ENCODE data around the gene ATP6V1G3.

The ATP6V1G3 gene

DNA sequence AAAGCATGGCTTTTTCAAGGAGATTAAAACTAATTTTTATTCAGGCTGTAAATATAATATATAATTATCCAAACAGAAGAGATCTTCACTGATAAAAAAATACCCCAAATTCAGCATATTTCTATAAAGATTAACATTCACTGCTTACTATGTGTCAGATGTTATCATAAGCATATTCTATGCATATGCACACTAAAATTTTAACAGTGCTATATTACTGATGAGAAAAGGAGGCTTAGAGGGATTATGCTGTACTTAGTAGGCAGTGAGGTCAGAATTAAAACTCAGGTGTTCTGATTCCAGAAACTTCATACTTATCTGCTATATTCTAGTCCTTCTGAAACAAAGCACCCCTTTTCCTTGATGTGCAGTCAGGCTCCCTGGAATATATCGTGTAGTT, 33.8 kb upstream of the ATP6V1G3 start:
- H2AFZ ChIP-seq (ENCODE audit: low read length), result no peak overlapping the region
- H4K20me1 ChIP-seq (ENCODE audit: insufficient read depth, low read length), result no peaks in the 10 kb centered on the region
- H3K79me2 ChIP-seq (ENCODE audit: low read length), result no peaks in the 10 kb centered on the region
- TF ChIP-seq EZH2 (optimal IDR thresholded peaks at IDR 0.05; ENCODE audit: low read depth, low read length) (no peak), EZH2phosphoT487 (IDR thresholded peaks at IDR 0.05; ENCODE audit: low read length) (no peak)
- TF ChIP-seq, protein P1, sequence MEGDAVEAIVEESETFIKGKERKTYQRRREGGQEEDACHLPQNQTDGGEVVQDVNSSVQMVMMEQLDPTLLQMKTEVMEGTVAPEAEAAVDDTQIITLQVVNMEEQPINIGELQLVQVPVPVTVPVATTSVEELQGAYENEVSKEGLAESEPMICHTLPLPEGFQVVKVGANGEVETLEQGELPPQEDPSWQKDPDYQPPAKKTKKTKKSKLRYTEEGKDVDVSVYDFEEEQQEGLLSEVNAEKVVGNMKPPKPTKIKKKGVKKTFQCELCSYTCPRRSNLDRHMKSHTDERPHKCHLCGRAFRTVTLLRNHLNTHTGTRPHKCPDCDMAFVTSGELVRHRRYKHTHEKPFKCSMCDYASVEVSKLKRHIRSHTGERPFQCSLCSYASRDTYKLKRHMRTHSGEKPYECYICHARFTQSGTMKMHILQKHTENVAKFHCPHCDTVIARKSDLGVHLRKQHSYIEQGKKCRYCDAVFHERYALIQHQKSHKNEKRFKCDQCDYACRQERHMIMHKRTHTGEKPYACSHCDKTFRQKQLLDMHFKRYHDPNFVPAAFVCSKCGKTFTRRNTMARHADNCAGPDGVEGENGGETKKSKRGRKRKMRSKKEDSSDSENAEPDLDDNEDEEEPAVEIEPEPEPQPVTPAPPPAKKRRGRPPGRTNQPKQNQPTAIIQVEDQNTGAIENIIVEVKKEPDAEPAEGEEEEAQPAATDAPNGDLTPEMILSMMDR (IDR thresholded peaks at IDR 0.05; ENCODE audit: low read length), result no peak
- H3K27ac ChIP-seq (ENCODE audit: low read length), result no peak overlapping the region
- no peaks in the 10 kb centered on the region for H3K4me1 ChIP-seq (ENCODE audit: low read length)
- no peaks in the 10 kb centered on the region for H3K27me3 ChIP-seq (replicated peaks; ENCODE audit: insufficient read depth, low read length)
- H3K9ac ChIP-seq (ENCODE audit: low read length), result no peak overlapping the region
- no peak for DNase-seq
- H3K9me2 ChIP-seq (replicated peaks; ENCODE audit: insufficient read depth, low read length), result no peaks in the 10 kb centered on the region
- H3K4me3 ChIP-seq (ENCODE audit: low read length), result no peak overlapping the region
- H3K9me3 ChIP-seq (replicated peaks; ENCODE audit: insufficient read depth, low read length), result no peaks in the 10 kb centered on the region
- no peaks in the 10 kb centered on the region for H3K36me3 ChIP-seq (replicated peaks; ENCODE audit: insufficient read depth, low read length)
- no peaks in the 10 kb centered on the region for H3F3A ChIP-seq (ENCODE audit: insufficient read depth, low read length)
- H3K4me2 ChIP-seq (ENCODE audit: low read depth, low read length), result no peak overlapping the region

- no peak overlapping the region for H3K9ac ChIP-seq (ENCODE audit: low read length)
- H2AFZ ChIP-seq (ENCODE audit: low read length), result no peak overlapping the region
- H3K9me2 ChIP-seq (replicated peaks; ENCODE audit: insufficient read depth, low read length), result no peaks in the 10 kb centered on the region
- H3K79me2 ChIP-seq (ENCODE audit: low read length), result no peaks in the 10 kb centered on the region
- H3F3A ChIP-seq (ENCODE audit: insufficient read depth, low read length), result no peaks in the 10 kb centered on the region
- H3K36me3 ChIP-seq (replicated peaks; ENCODE audit: insufficient read depth, low read length), result no peaks in the 10 kb centered on the region
- H4K20me1 ChIP-seq (ENCODE audit: insufficient read depth, low read length), result no peaks in the 10 kb centered on the region
- no peaks in the 10 kb centered on the region for H3K4me1 ChIP-seq (ENCODE audit: low read length)
- no peak for DNase-seq
- TF ChIP-seq EZH2phosphoT487 (IDR thresholded peaks at IDR 0.05; ENCODE audit: low read length), result no peak
- TF ChIP-seq, protein P1 (IDR thresholded peaks at IDR 0.05; ENCODE audit: low read length), result no peak
- no peak for TF ChIP-seq EZH2 (optimal IDR thresholded peaks at IDR 0.05; ENCODE audit: low read depth, low read length)
- H3K4me2 ChIP-seq (ENCODE audit: low read depth, low read length), result no peak overlapping the region
- no peaks in the 10 kb centered on the region for H3K27me3 ChIP-seq (replicated peaks; ENCODE audit: insufficient read depth, low read length)
- no peaks in the 10 kb centered on the region for H3K9me3 ChIP-seq (replicated peaks; ENCODE audit: insufficient read depth, low read length)
- H3K4me3 ChIP-seq (ENCODE audit: low read length), result no peak overlapping the region
- H3K27ac ChIP-seq (ENCODE audit: low read length), result no peak overlapping the region
These were observed 24.2 kb upstream of the ATP6V1G3 start for GRCh38 chr1:198564716-198565115.

DNA sequence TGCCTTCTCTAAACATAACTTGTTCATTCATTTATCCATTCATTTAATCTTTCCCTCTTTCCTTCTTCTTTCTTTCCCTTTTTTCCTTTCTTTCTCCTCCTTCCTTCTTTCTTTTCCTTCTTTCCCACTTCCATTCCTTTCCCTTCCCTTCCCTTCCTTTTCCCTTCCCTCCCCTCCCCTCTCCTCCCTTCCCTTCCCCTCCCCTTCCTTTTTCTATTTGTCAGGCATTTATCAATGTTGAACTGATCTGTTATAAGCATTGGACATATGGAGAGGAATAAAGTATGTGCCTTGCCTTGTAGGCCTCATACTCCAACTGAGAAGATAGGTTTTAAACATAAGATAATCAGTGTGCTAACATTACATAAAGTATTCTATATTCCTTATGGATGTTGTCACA, 23.7 kb upstream of the ATP6V1G3 start:
- Histone ChIP-seq H3K27ac (ENCODE audit: low read length) (no peak overlapping the region), H3K4me3 (ENCODE audit: low read length) (no peak overlapping the region), H2AFZ (ENCODE audit: low read length) (no peak overlapping the region), H3K36me3 (replicated peaks; ENCODE audit: insufficient read depth, low read length) (no peaks in the 10 kb centered on the region), H3F3A (ENCODE audit: insufficient read depth, low read length) (no peaks in the 10 kb centered on the region), H3K9me2 (replicated peaks; ENCODE audit: insufficient read depth, low read length) (no peaks in the 10 kb centered on the region), H3K4me1 (ENCODE audit: low read length) (no peaks in the 10 kb centered on the region), H3K27me3 (replicated peaks; ENCODE audit: insufficient read depth, low read length) (no peaks in the 10 kb centered on the region), H4K20me1 (ENCODE audit: insufficient read depth, low read length) (no peaks in the 10 kb centered on the region), H3K9ac (ENCODE audit: low read length) (no peak overlapping the region), H3K4me2 (ENCODE audit: low read depth, low read length) (no peak overlapping the region), H3K79me2 (ENCODE audit: low read length) (no peaks in the 10 kb centered on the region), H3K9me3 (replicated peaks; ENCODE audit: insufficient read depth, low read length) (no peaks in the 10 kb centered on the region)
- TF ChIP-seq, protein P1 (IDR thresholded peaks at IDR 0.05; ENCODE audit: low read length), result no peak
- TF ChIP-seq EZH2phosphoT487 (IDR thresholded peaks at IDR 0.05; ENCODE audit: low read length) (no peak), EZH2 (optimal IDR thresholded peaks at IDR 0.05; ENCODE audit: low read depth, low read length) (no peak)
- no peak for DNase-seq

Data from MM.1S (cell line).